Bronchial epithelial cell (primary cell): ENCODE results near the gene SERTAD1. TPM values are rescaled to one million over a fixed set of nuclear protein-coding genes. Genes with fewer than 3 reads are reported as not detected.
"Not testable (repeated sequence)": the region's sequence is repeated elsewhere in the genome, so short reads cannot be mapped to it uniquely, and the experiment has no call there.

ENCODE experiments used
- DNase-seq: peaks from one replicate; pipeline ENCODE4 v3.0.0-alpha.2; 2010; ENCODE audit warnings: low read depth
- FAIRE-seq: peaks from 2 replicates; lab custom pipeline; 2011; peaks lifted over from hg19 to GRCh38; lab: Jason Lieb, UNC
- H3K27me3 ChIP-seq: 2 replicates; pipeline ENCODE4 v1.5.1; 2011; ENCODE audit warnings: low read length; ENCODE audit not compliant: control insufficient read depth, insufficient read depth
- H3K36me3 ChIP-seq: 2 replicates; pipeline ENCODE4 v1.5.1; 2011; ENCODE audit warnings: low read length; ENCODE audit not compliant: control insufficient read depth, insufficient read depth
- H3K4me3 ChIP-seq: 2 replicates; pipeline ENCODE4 v1.5.1; 2011; ENCODE audit warnings: mild to moderate bottlenecking, low read depth, low read length, control low read depth
- CTCF ChIP-seq: IDR thresholded peaks from 2 replicates; pipeline ENCODE4 v1.5.1; 2011; ENCODE audit warnings: mild to moderate bottlenecking, moderate library complexity, low read length, control low read depth, inconsistent platforms; ENCODE audit not compliant: insufficient read depth, severe bottlenecking
- total RNA-seq: library from RNA; depleted of rRNA; stranded (reverse); fragments of >200 nt; gene quantifications from 2 replicates; pipeline ENCODE4 v1.2.1, GENCODE V29; 2014

The SERTAD1 gene
- total RNA-seq, 1 donor from 2014 or later, result 41.6 TPM

GRCh38 chr19:40464059-40465024 lies 38.5 kb upstream of the SERTAD1 start:
- Histone ChIP-seq H3K27me3 (peaks cover 2% of the 10 kb centered on the region), H3K4me3 (peak overlapping the region; percentile 81), H3K36me3 (peaks cover 6% of the 10 kb centered on the region)
- peak; percentile 89 for DNase-seq
- peak; percentile 84 for TF ChIP-seq CTCF
- FAIRE-seq, result no peak

GRCh38 chr19:40463587-40464037 lies 37.8 kb upstream of the SERTAD1 start:
- not testable (repeated sequence) for H3K36me3 ChIP-seq, FAIRE-seq, H3K27me3 ChIP-seq
- peak; percentile 74 for DNase-seq
- H3K4me3 ChIP-seq, result peak overlapping the region; percentile 81

- FAIRE-seq (no peak), DNase-seq (no peak)
- Histone ChIP-seq H3K4me3 (no peak overlapping the region), H3K27me3 (peaks cover 2% of the 10 kb centered on the region), H3K36me3 (peaks cover 14% of the 10 kb centered on the region)
- no peak for TF ChIP-seq CTCF
Observed at GRCh38 chr19:40461669-40462221, 36.0 kb upstream of the SERTAD1 start.

- H3K36me3 ChIP-seq, result peaks cover 14% of the 10 kb centered on the region
- no peak for FAIRE-seq
- H3K27me3 ChIP-seq, result no peaks in the 10 kb centered on the region
- H3K4me3 ChIP-seq, result no peak overlapping the region
- TF ChIP-seq CTCF, result no peak
- no peak for DNase-seq
Observed at GRCh38 chr19:40460185-40460584, 34.4 kb upstream of the SERTAD1 start.

GRCh38 chr19:40458597-40458974 lies 32.8 kb upstream of the SERTAD1 start:
- H3K4me3 ChIP-seq, result no peak overlapping the region
- peaks cover 14% of the 10 kb centered on the region for H3K36me3 ChIP-seq
- DNase-seq (no peak), FAIRE-seq (no peak)
- H3K27me3 ChIP-seq, result no peaks in the 10 kb centered on the region
- no peak for TF ChIP-seq CTCF

- no peak for DNase-seq
- no peak for TF ChIP-seq CTCF
- no peaks in the 10 kb centered on the region for H3K27me3 ChIP-seq
- H3K36me3 ChIP-seq, result peaks cover 14% of the 10 kb centered on the region
- no peak for FAIRE-seq
- H3K4me3 ChIP-seq, result no peak overlapping the region
Observed at GRCh38 chr19:40457953-40458596, 32.3 kb upstream of the SERTAD1 start.
